Keratinocyte (primary cell): ENCODE measurements around the gene DSCAML1. TPM values are rescaled to one million over a fixed set of nuclear protein-coding genes. Genes with fewer than 3 reads are reported as not detected.

Source experiments
- DNase-seq: peaks from one replicate; pipeline ENCODE4 v3.0.0-alpha.2; 2011; ENCODE audit warnings: low read depth, missing footprints, low spot score
- FAIRE-seq: peaks from 2 replicates; lab custom pipeline; 2011; peaks lifted over from hg19 to GRCh38; lab: Jason Lieb, UNC
- H2AFZ ChIP-seq: 2 replicates; pipeline ENCODE4 v1.6.0; 2012; ENCODE audit warnings: low read length, control low read depth, inconsistent platforms; ENCODE audit not compliant: control insufficient read depth
- H3K27ac ChIP-seq: 2 replicates; pipeline ENCODE4 v1.5.1; 2011; ENCODE audit warnings: low read length; ENCODE audit not compliant: control insufficient read depth, insufficient read depth
- H3K27me3 ChIP-seq: 3 replicates; pipeline ENCODE4 v1.6.0; 2011; ENCODE audit warnings: low read length; ENCODE audit not compliant: control insufficient read depth, insufficient read depth; ENCODE audit errors: extremely low read depth
- H3K36me3 ChIP-seq, 2 experiments: 2 replicates in 1 of 2; 3 replicates in 1 of 2; pipeline ENCODE4 v1.5.1; 2011; ENCODE audit warnings: low read length in 2 of 2, mild to moderate bottlenecking in 1 of 2; ENCODE audit not compliant: control insufficient read depth in 2 of 2, insufficient read depth in 2 of 2; ENCODE audit errors: extremely low read depth in 1 of 2
- H3K4me1 ChIP-seq: 3 replicates; pipeline ENCODE4 v1.5.1; 2011; ENCODE audit warnings: low read length; ENCODE audit not compliant: control insufficient read depth, insufficient read depth; ENCODE audit errors: extremely low read depth
- H3K4me2 ChIP-seq: 3 replicates; pipeline ENCODE4 v1.6.0; 2011; ENCODE audit warnings: low read depth, low read length; ENCODE audit not compliant: control insufficient read depth, insufficient read depth; ENCODE audit errors: extremely low read depth
- H3K4me3 ChIP-seq, 3 experiments: fragments of 200-600 bp in 1 of 3; sonication (generic) in 1 of 3; 2 replicates in 2 of 3; 3 replicates in 1 of 3; pipeline ENCODE4 v1.5.1; 2011 to 2016; ENCODE audit warnings: low read length in 3 of 3, mild to moderate bottlenecking in 3 of 3, control low read depth in 2 of 3, inconsistent platforms in 1 of 3, low read depth in 1 of 3, mixed read lengths in 1 of 3, mixed run types in 1 of 3, moderate library complexity in 1 of 3; ENCODE audit not compliant: control insufficient read depth in 2 of 3, insufficient read depth in 2 of 3; ENCODE audit errors: extremely low read depth in 1 of 3
- H3K79me2 ChIP-seq: 2 replicates; pipeline ENCODE4 v1.6.0; 2012; ENCODE audit warnings: low read length; ENCODE audit not compliant: control insufficient read depth, insufficient read depth
- H3K9ac ChIP-seq: 3 replicates; pipeline ENCODE4 v1.6.0; 2011; ENCODE audit warnings: low read length; ENCODE audit not compliant: control insufficient read depth, insufficient read depth; ENCODE audit errors: extremely low read depth
- H3K9me1 ChIP-seq: 3 replicates; pipeline ENCODE4 v1.6.0; 2011; ENCODE audit warnings: low read length; ENCODE audit not compliant: control insufficient read depth, insufficient read depth; ENCODE audit errors: extremely low read depth
- H3K9me3 ChIP-seq: 2 replicates; pipeline ENCODE4 v1.5.1; 2012; ENCODE audit warnings: low read depth, low read length; ENCODE audit not compliant: control insufficient read depth
- H4K20me1 ChIP-seq: 3 replicates; pipeline ENCODE4 v1.6.0; 2011; ENCODE audit warnings: low read length; ENCODE audit not compliant: control insufficient read depth, insufficient read depth; ENCODE audit errors: extremely low read depth
- CTCF ChIP-seq, 3 experiments: IDR thresholded peaks in 1 of 3; conservative IDR thresholded peaks in 1 of 3; optimal IDR thresholded peaks in 1 of 3; 2 replicates in 2 of 3; 3 replicates in 1 of 3; pipeline versions ENCODE3 to v1.5.1; 2011; ENCODE audit warnings: low read length in 3 of 3, mild to moderate bottlenecking in 3 of 3, moderate library complexity in 2 of 3, control low read depth in 1 of 3, inconsistent platforms in 1 of 3; ENCODE audit not compliant: insufficient read depth in 2 of 3; ENCODE audit errors: extremely low read depth in 1 of 3
- EZH2 ChIP-seq: IDR thresholded peaks from one replicate; pipeline ENCODE4 v1.6.1; 2012; ENCODE audit warnings: inconsistent platforms, mild to moderate bottlenecking, low read length, moderate library complexity
- dilution Hi-C: fragments of 300-500 bp; cut with MboI; formaldehyde crosslinking; loops from one replicate; pipeline ENCODE4 v1.7.0; 2020; ENCODE audit warnings: low sequenced_read_pairs; ENCODE audit not compliant: extremely low pct_ligation_motif_present
- polyA plus RNA-seq, 5 experiments: library from polyadenylated mRNA; depleted of rRNA in 3 of 5; stranded (reverse) in 3 of 5; stranded (forward) in 1 of 5; unstranded in 1 of 5; fragments of >200 nt; gene quantifications; 1 replicate in 1 of 5; 2 replicates in 3 of 5; 3 replicates in 1 of 5; pipeline versions ENCODE4 v1.2.1 to v1.2.3, GENCODE V29; 2011 to 2012; ENCODE audit warnings: missing spikeins in 2 of 5, low read depth in 1 of 5, low replicate concordance in 1 of 5

DSCAML1 gene
- polyA plus RNA-seq, 1 donor (not counting 4 experiments of a cell fraction or from before 2014, with no cell fraction given), result not detected

GRCh38 chr11:117744471-117745150 is 52.4 kb downstream of the DSCAML1 start:
- no peaks in the 10 kb centered on the region for H3K36me3 ChIP-seq
- H3K4me3 ChIP-seq, result no peak overlapping the region
- TF ChIP-seq CTCF (optimal IDR thresholded peaks at IDR 0.05 in 1 of 3, IDR thresholded peaks at IDR 0.05 in 1 of 3, conservative IDR thresholded peaks at IDR 0.05 in 1 of 3; ENCODE audit: extremely low read depth in 1 of 3, insufficient read depth in 2 of 3, low read length in 3 of 3) (no peak), EZH2 (no peak)
- H3K9me1 ChIP-seq, result no peaks in the 10 kb centered on the region
- no peaks in the 10 kb centered on the region for H4K20me1 ChIP-seq
- H3K4me2 ChIP-seq, result no peak overlapping the region
- no peak overlapping the region for H3K9ac ChIP-seq
- H3K79me2 ChIP-seq, result no peaks in the 10 kb centered on the region
- no peaks in the 10 kb centered on the region for H3K4me1 ChIP-seq
- H3K27me3 ChIP-seq, result peaks cover 8% of the 10 kb centered on the region
- no peak overlapping the region for H2AFZ ChIP-seq
- H3K9me3 ChIP-seq, result no peaks in the 10 kb centered on the region
- DNase-seq (no peak), FAIRE-seq (no peak)
- dilution Hi-C loops, result no loop called here
- H3K27ac ChIP-seq, result no peak overlapping the region

DNA sequence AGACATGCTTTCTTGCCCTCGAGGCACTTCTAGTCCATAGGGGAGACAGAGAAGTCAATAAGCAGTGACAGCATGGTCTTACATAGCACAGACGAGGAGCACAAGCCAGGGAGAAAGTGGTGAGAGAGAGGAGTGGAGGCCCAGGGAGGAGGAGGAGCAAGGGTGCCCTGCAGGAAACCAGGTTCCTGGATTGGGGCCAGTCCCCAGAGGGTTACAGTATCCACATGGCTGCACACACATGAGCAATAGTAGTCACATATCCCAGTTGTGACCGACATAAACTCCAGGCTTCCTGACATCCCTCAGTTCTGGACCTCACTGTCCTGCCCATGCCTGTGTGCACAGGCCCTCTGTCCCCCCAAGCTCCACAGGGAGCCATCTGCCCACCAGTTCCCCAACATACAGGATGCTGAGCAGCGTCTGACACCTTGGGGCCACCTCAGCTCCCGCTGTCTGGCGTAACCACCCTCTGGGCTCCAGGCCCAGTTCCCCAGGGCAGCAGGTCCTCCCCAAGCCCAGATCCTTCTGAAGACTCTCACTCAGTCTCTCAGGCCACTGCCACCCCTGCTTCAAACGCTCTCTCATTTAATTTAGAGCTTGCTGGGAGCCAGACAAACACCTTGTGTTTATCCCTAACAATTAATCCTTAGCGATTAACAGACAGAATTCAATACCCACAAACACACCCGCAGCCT is 53.7 kb downstream of the DSCAML1 start:
- Histone ChIP-seq H3K36me3 (no peaks in the 10 kb centered on the region), H3K9me1 (no peaks in the 10 kb centered on the region), H3K4me2 (no peak overlapping the region), H4K20me1 (no peaks in the 10 kb centered on the region), H3K9me3 (no peaks in the 10 kb centered on the region), H3K27ac (no peak overlapping the region), H3K9ac (no peak overlapping the region), H2AFZ (no peak overlapping the region), H3K4me3 (no peak overlapping the region), H3K4me1 (no peaks in the 10 kb centered on the region), H3K79me2 (no peaks in the 10 kb centered on the region), H3K27me3 (peaks cover 14% of the 10 kb centered on the region)
- no peak for FAIRE-seq
- TF ChIP-seq CTCF (optimal IDR thresholded peaks at IDR 0.05 in 1 of 3, IDR thresholded peaks at IDR 0.05 in 1 of 3, conservative IDR thresholded peaks at IDR 0.05 in 1 of 3; ENCODE audit: extremely low read depth in 1 of 3, insufficient read depth in 2 of 3, low read length in 3 of 3) (no peak), EZH2 (no peak)
- dilution Hi-C loops, result no loop called here
- DNase-seq, result no peak
